ENCODE data around the gene PLD2.

GRCh38 chr17:4764595-4764994 is 42.4 kb upstream of the PLD2 start:
- TF ChIP-seq GATA2 (IDR thresholded peaks at IDR 0.05; ENCODE audit: low read depth, low read length) (no peak), GATA3 (IDR thresholded peaks at IDR 0.05; ENCODE audit: low read depth, low read length) (no peak)

All from SH-SY5Y (cell line).